DND-41 (cell line): ENCODE measurements around the gene SNX27.

Source experiments
- ATAC-seq: fragments of 200-7000 bp; cut with Tn5 transposase; 3 replicates; pipeline ENCODE4 v1.9.1; 2021; ENCODE audit warnings: low read depth; ENCODE audit not compliant: insufficient read depth
- DNase-seq: peaks from one replicate; pipeline ENCODE4 v3.0.0-alpha.2; 2020
- H2AFZ ChIP-seq: 2 replicates; pipeline ENCODE4 v1.6.0; 2012; ENCODE audit warnings: low read depth, low read length
- H3K27ac ChIP-seq: 2 replicates; pipeline ENCODE4 v1.5.1; 2012; ENCODE audit warnings: low read length, inconsistent platforms
- H3K27me3 ChIP-seq: fragments of 200-600 bp; sonication (generic); 2 replicates; pipeline ENCODE4 v1.6.0; 2012; ENCODE audit warnings: low read length, mild to moderate bottlenecking, inconsistent platforms; ENCODE audit not compliant: insufficient read depth, poor library complexity
- H3K36me3 ChIP-seq: 2 replicates; pipeline ENCODE4 v1.5.1; 2012; ENCODE audit warnings: low read length, inconsistent platforms; ENCODE audit not compliant: insufficient read depth
- H3K4me1 ChIP-seq: 2 replicates; pipeline ENCODE4 v1.5.1; 2012; ENCODE audit warnings: mild to moderate bottlenecking, low read length; ENCODE audit not compliant: insufficient read depth
- H3K4me2 ChIP-seq: 2 replicates; pipeline ENCODE4 v1.6.0; 2012; ENCODE audit warnings: mild to moderate bottlenecking, moderate library complexity, low read length, inconsistent platforms; ENCODE audit not compliant: insufficient read depth
- H3K4me3 ChIP-seq, 2 experiments: fragments of 200-600 bp in 1 of 2; shearing (Covaris generic) in 1 of 2; 2 replicates each; pipeline ENCODE4 v1.5.1; 2012 to 2016; ENCODE audit warnings: inconsistent platforms in 2 of 2, low read length in 2 of 2, mild to moderate bottlenecking in 2 of 2, low read depth in 1 of 2, moderate library complexity in 1 of 2
- H3K79me2 ChIP-seq: 2 replicates; pipeline ENCODE4 v1.6.0; 2012; ENCODE audit warnings: low read length, inconsistent platforms; ENCODE audit not compliant: insufficient read depth
- H3K9ac ChIP-seq: 2 replicates; pipeline ENCODE4 v1.6.0; 2012; ENCODE audit warnings: low read depth, mild to moderate bottlenecking, inconsistent platforms, low read length, moderate library complexity
- H3K9me3 ChIP-seq: 2 replicates; pipeline ENCODE4 v1.5.1; 2012; ENCODE audit warnings: low read length, moderate library complexity, mild to moderate bottlenecking, inconsistent platforms; ENCODE audit not compliant: insufficient read depth, severe bottlenecking
- H4K20me1 ChIP-seq: 2 replicates; pipeline ENCODE4 v1.6.0; 2012; ENCODE audit warnings: low read length; ENCODE audit not compliant: insufficient read depth
- EZH2 ChIP-seq: IDR thresholded peaks from 3 replicates; pipeline ENCODE4 v1.6.1; 2012; ENCODE audit warnings: borderline replicate concordance, low read depth, mild to moderate bottlenecking, moderate library complexity, low read length, inconsistent platforms; ENCODE audit not compliant: severe bottlenecking
- TF ChIP-seq, protein P1 (sequence below): IDR thresholded peaks from 2 replicates; pipeline ENCODE4 v1.5.1; 2012; ENCODE audit warnings: borderline replicate concordance, low read length, moderate library complexity, mild to moderate bottlenecking; ENCODE audit not compliant: poor library complexity, severe bottlenecking; ENCODE audit errors: extremely low read depth

SNX27 gene

DNA sequence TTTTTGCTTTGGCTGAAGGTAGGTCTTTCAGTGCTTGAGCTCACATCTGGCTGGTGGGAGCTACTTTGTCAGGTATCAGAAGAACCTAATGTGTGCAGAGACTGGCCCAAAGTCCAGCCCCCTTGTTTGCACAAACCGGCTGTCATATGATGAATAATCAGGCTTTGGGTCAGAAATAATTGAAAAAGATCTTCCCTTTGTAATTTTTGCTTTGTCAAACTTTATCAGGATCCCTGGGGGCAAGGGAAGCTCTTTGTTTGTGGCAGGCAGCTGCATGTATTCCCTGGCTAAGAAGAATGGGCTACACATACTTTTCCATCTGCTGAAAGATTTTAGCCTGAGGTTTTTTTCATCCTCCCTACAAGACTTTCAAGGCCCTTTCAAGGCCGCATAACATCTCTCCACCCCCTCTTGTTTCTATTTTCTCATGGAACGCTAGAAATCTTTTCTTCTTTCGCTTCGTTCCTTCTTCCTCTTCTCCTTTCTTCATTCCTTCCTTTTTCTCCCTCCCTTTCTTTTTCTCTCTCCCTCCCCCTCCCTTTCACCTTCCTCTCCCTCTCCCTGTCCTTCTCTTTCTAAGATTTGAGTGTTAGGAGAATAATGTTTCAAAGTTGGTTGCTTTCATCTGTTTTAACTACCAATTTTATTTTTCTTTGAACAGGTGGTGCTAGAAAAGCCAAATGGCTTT, 46.2 kb upstream of the SNX27 start:
- no peaks in the 10 kb centered on the region; the same call in 1 of the 2 replicates for H4K20me1 ChIP-seq
- H3K9me3 ChIP-seq: no peaks in the 10 kb centered on the region
- no peaks in the 10 kb centered on the region for H3K4me1 ChIP-seq
- DNase-seq (no peak), ATAC-seq (no peak)
- H2AFZ ChIP-seq: no peak overlapping the region
- H3K9ac ChIP-seq: no peak overlapping the region
- no peak overlapping the region for H3K4me2 ChIP-seq
- H3K27me3 ChIP-seq: peaks cover 22% of the 10 kb centered on the region
- no peaks in the 10 kb centered on the region for H3K79me2 ChIP-seq
- no peak overlapping the region for H3K4me3 ChIP-seq
- H3K27ac ChIP-seq: no peak overlapping the region
- no peaks in the 10 kb centered on the region for H3K36me3 ChIP-seq
- TF ChIP-seq, protein P1, sequence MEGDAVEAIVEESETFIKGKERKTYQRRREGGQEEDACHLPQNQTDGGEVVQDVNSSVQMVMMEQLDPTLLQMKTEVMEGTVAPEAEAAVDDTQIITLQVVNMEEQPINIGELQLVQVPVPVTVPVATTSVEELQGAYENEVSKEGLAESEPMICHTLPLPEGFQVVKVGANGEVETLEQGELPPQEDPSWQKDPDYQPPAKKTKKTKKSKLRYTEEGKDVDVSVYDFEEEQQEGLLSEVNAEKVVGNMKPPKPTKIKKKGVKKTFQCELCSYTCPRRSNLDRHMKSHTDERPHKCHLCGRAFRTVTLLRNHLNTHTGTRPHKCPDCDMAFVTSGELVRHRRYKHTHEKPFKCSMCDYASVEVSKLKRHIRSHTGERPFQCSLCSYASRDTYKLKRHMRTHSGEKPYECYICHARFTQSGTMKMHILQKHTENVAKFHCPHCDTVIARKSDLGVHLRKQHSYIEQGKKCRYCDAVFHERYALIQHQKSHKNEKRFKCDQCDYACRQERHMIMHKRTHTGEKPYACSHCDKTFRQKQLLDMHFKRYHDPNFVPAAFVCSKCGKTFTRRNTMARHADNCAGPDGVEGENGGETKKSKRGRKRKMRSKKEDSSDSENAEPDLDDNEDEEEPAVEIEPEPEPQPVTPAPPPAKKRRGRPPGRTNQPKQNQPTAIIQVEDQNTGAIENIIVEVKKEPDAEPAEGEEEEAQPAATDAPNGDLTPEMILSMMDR: no peak
- TF ChIP-seq EZH2: no peak

DNA sequence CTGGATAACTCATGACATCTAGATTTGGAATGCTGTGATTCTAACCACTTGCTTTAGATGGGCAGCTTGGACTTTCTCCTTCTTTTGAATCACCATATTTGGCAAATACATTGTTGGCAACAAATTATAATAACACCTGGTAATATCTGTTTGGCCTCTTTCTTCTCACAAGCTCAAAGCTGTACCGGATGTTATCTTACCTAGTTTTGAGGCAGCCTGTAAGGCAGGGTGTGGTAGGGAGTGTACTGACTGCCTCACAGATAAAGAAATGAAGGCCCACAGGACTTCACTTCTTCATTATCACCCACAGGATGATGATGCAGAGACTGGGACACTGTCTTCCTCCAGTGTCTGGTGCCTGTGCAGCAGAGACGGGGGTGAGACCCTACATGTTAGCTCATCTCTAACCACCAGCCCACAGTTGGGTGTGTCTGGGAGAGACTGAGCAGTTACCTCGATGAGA, 43.2 kb upstream of the SNX27 start:
- Histone ChIP-seq H3K4me1 (no peaks in the 10 kb centered on the region), H3K79me2 (no peaks in the 10 kb centered on the region), H3K9me3 (no peaks in the 10 kb centered on the region), H3K27ac (no peak overlapping the region), H3K9ac (no peak overlapping the region), H2AFZ (no peak overlapping the region), H3K4me3 (no peak overlapping the region), H4K20me1 (no peaks in the 10 kb centered on the region), H3K27me3 (peaks cover 13% of the 10 kb centered on the region), H3K36me3 (no peaks in the 10 kb centered on the region), H3K4me2 (no peak overlapping the region)
- TF ChIP-seq, protein P1: no peak
- DNase-seq: no peak
- no peak for ATAC-seq

DNA sequence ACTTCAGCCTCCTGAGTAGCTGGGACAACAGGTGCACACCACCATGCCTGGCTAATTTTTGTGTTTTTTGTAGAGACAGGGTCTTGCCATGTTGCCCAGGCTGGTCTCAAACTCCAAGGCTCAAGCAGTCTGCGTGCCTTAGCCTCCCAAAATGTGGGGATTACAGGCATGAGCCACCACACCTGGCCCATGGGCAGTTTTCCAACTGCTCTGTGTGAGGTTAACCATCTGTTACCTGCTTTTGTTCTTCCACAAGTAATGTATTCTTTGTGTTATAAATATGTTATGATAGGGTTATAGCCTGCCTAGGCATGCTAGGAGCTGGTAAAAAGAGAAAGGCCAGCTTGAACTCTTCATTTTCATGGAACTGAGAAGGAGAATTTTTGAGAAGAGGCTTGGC, 41.0 kb upstream of the SNX27 start:
- no peak for DNase-seq
- Histone ChIP-seq H3K4me2 (no peak overlapping the region), H2AFZ (no peak overlapping the region), H3K9me3 (no peaks in the 10 kb centered on the region), H3K9ac (no peak overlapping the region), H3K27ac (no peak overlapping the region), H3K36me3 (no peaks in the 10 kb centered on the region), H3K79me2 (no peaks in the 10 kb centered on the region), H3K27me3 (peaks cover 3% of the 10 kb centered on the region), H3K4me3 (no peak overlapping the region), H3K4me1 (no peaks in the 10 kb centered on the region), H4K20me1 (no peaks in the 10 kb centered on the region)
- ATAC-seq: no peak
- TF ChIP-seq, protein P1: no peak
- TF ChIP-seq EZH2: no peak
